WTC11 (cell line): Measurements from ENCODE around the gene GRAMD2A. TPM values are rescaled to one million over a fixed set of nuclear protein-coding genes. Genes with fewer than 3 reads are reported as not detected.

Source experiments
- ATAC-seq: fragments of 200-7000 bp; cut with Tn5 transposase; 2 replicates; pipeline ENCODE4 v1.10.0; 2021; ENCODE audit warnings: mild to moderate bottlenecking, moderate library complexity
- CTCF ChIA-PET: fragments of 300-600 bp; sonication (Branson Sonifier 250); formaldehyde crosslinking; loops from one replicate; lab custom pipeline; 2021; ENCODE audit warnings: antibody characterized with exemption; lab: Charles Lee
- POLR2A ChIA-PET: fragments of 350-600 bp; sonication (Branson Sonifier 250); formaldehyde crosslinking; loops from one replicate; lab custom pipeline; 2021; ENCODE audit warnings: antibody characterized with exemption; lab: Charles Lee
- DNase-seq: peaks from one replicate; pipeline ENCODE4 v3.0.0; 2021; ENCODE audit warnings: low spot score
- H3K27ac Mint-ChIP-seq: 2 replicates; pipeline ENCODE4 v1.8.0; 2021; ENCODE audit warnings: mixed read lengths
- H3K27me3 Mint-ChIP-seq: 2 replicates; pipeline ENCODE4 v1.8.0; 2021; ENCODE audit warnings: low read depth, mild to moderate bottlenecking, moderate library complexity, mixed read lengths
- H3K36me3 Mint-ChIP-seq: 2 replicates; pipeline ENCODE4 v1.8.0; 2021; ENCODE audit warnings: mixed read lengths
- H3K4me1 Mint-ChIP-seq: 2 replicates; pipeline ENCODE4 v1.8.0; 2022; ENCODE audit warnings: mixed read lengths
- H3K4me3 Mint-ChIP-seq: 2 replicates; pipeline ENCODE4 v1.8.0; 2021; ENCODE audit warnings: mild to moderate bottlenecking, moderate library complexity, mixed read lengths
- H3K9me3 Mint-ChIP-seq: 2 replicates; pipeline ENCODE4 v1.8.0; 2021; ENCODE audit warnings: mixed read lengths
- ATF2 ChIP-seq: sonication (generic); formaldehyde crosslinking; IDR thresholded peaks from 2 replicates; pipeline ENCODE4 v1.8.1; 2022; ENCODE audit warnings: low read depth, missing genetic modification reagents, borderline replicate concordance
- CDX4 ChIP-seq: fragments of 250-450 bp; sonication (Bioruptor Pico); IDR thresholded peaks from 2 replicates; pipeline ENCODE4 v1.9.0; 2021; ENCODE audit warnings: moderate library complexity, mild to moderate bottlenecking, inconsistent platforms, borderline replicate concordance
- CREM ChIP-seq: sonication (generic); formaldehyde crosslinking; IDR thresholded peaks from 2 replicates; pipeline ENCODE4 v1.8.1; 2022; ENCODE audit warnings: mild to moderate bottlenecking, missing genetic modification reagents, moderate library complexity
- CTCF ChIP-seq: fragments of 200-600 bp; IDR thresholded peaks from 2 replicates; pipeline ENCODE4 v1.8.0; 2022; ENCODE audit warnings: antibody characterized with exemption
- E2F1 ChIP-seq: sonication (generic); formaldehyde crosslinking; IDR thresholded peaks from 2 replicates; pipeline ENCODE4 v1.8.0; 2022; ENCODE audit warnings: mild to moderate bottlenecking, missing genetic modification reagents
- E2F4 ChIP-seq: sonication (generic); formaldehyde crosslinking; IDR thresholded peaks from 2 replicates; pipeline ENCODE4 v1.8.1; 2022; ENCODE audit warnings: low read depth, mild to moderate bottlenecking, moderate library complexity, missing genetic modification reagents, borderline replicate concordance
- ETV6 ChIP-seq: sonication (generic); formaldehyde crosslinking; IDR thresholded peaks from 2 replicates; pipeline ENCODE4 v1.8.1; 2022; ENCODE audit warnings: mild to moderate bottlenecking, missing genetic modification reagents
- GTF2I ChIP-seq: fragments of 250-450 bp; sonication (Bioruptor Pico); conservative IDR thresholded peaks from 2 replicates; pipeline ENCODE4 v1.4.0; 2021; ENCODE audit warnings: mild to moderate bottlenecking
- IRF2 ChIP-seq: sonication (generic); formaldehyde crosslinking; IDR thresholded peaks from 2 replicates; pipeline ENCODE4 v1.8.0; 2022; ENCODE audit warnings: low read depth, missing genetic modification reagents, borderline replicate concordance
- MAX ChIP-seq: sonication (generic); formaldehyde crosslinking; IDR thresholded peaks from 2 replicates; pipeline ENCODE4 v1.8.0; 2022; ENCODE audit warnings: mild to moderate bottlenecking, missing genetic modification reagents
- MLX ChIP-seq: sonication (generic); formaldehyde crosslinking; IDR thresholded peaks from 2 replicates; pipeline ENCODE4 v1.8.1; 2023; ENCODE audit warnings: mild to moderate bottlenecking, missing genetic modification reagents, moderate library complexity
- NFE2L1 ChIP-seq: sonication (generic); formaldehyde crosslinking; IDR thresholded peaks from 2 replicates; pipeline ENCODE4 v1.8.1; 2023; ENCODE audit warnings: missing genetic modification reagents
- NFYB ChIP-seq: sonication (generic); formaldehyde crosslinking; conservative IDR thresholded peaks from 2 replicates; pipeline ENCODE4 v1.8.0; 2022; ENCODE audit warnings: low read depth, missing genetic modification reagents
- OVOL2 ChIP-seq: fragments of 250-450 bp; sonication (Bioruptor Pico); IDR thresholded peaks from 2 replicates; pipeline ENCODE4 v1.9.0; 2021; ENCODE audit warnings: mild to moderate bottlenecking, borderline replicate concordance
- STAT6 ChIP-seq: sonication (generic); formaldehyde crosslinking; conservative IDR thresholded peaks from 2 replicates; pipeline ENCODE4 v1.8.1; 2023; ENCODE audit warnings: mild to moderate bottlenecking, low read depth, missing genetic modification reagents, moderate library complexity
- USF2 ChIP-seq: sonication (generic); formaldehyde crosslinking; IDR thresholded peaks from 2 replicates; pipeline ENCODE4 v1.8.1; 2023; ENCODE audit warnings: mild to moderate bottlenecking, missing genetic modification reagents, moderate library complexity
- ZMAT4 ChIP-seq: fragments of 250-450 bp; sonication (Bioruptor Pico); IDR thresholded peaks from 2 replicates; pipeline ENCODE4 v1.9.0; 2021; ENCODE audit warnings: mild to moderate bottlenecking
- ZNF232 ChIP-seq: sonication (generic); formaldehyde crosslinking; IDR thresholded peaks from 2 replicates; pipeline ENCODE4 v1.8.0; 2022; ENCODE audit warnings: mild to moderate bottlenecking, missing genetic modification reagents
- ZNF317 ChIP-seq: sonication (generic); formaldehyde crosslinking; IDR thresholded peaks from 2 replicates; pipeline ENCODE4 v1.8.1; 2023; ENCODE audit warnings: low read depth, mild to moderate bottlenecking, moderate library complexity, missing genetic modification reagents, borderline replicate concordance
- ZNF396 ChIP-seq: fragments of 250-450 bp; sonication (Bioruptor Pico); IDR thresholded peaks from 2 replicates; pipeline ENCODE4 v1.8.0; 2021; ENCODE audit warnings: mild to moderate bottlenecking, moderate library complexity, borderline replicate concordance
- ZNF416 ChIP-seq: fragments of 250-450 bp; sonication (Bioruptor Pico); IDR thresholded peaks from 2 replicates; pipeline ENCODE4 v1.9.0; 2021; ENCODE audit warnings: mild to moderate bottlenecking, inconsistent platforms
- total RNA-seq: library from RNA; stranded (reverse); gene quantifications from 3 replicates; pipeline ENCODE4 v1.2.3, GENCODE V29; 2021

GRAMD2A gene
- total RNA-seq, 1 experiment from 2014 or later: 1.9 TPM

GRCh38 chr15:72140088-72140487, 57.5 kb downstream of the GRAMD2A start:
- no peaks in the 10 kb centered on the region for H3K9me3 Mint-ChIP-seq
- no peaks in the 10 kb centered on the region for H3K4me1 Mint-ChIP-seq
- no peaks in the 10 kb centered on the region; the same call in 1 of the 2 replicates for H3K27me3 Mint-ChIP-seq
- H3K4me3 Mint-ChIP-seq: no peak overlapping the region
- H3K27ac Mint-ChIP-seq: no peak overlapping the region
- POLR2A ChIA-PET: no interaction called here
- no peaks in the 10 kb centered on the region for H3K36me3 Mint-ChIP-seq
- DNase-seq (no peak), ATAC-seq (no peak)
- TF ChIP-seq ZNF396 (CRISPR knock-in tag) (no peak), CREM (CRISPR knock-in tag) (no peak), STAT6 (CRISPR knock-in tag) (no peak), NFYB (no peak), NFE2L1 (no peak), OVOL2 (no peak), MLX (CRISPR knock-in tag) (no peak)
- CTCF ChIA-PET: interaction anchor here (0.6 to 2.6 kb wide), 2 partner anchors 16 to 396 kb away, joined by 3 to 8 read pairs; no protein-coding TSS in a partner anchor

- no peaks in the 10 kb centered on the region for H3K9me3 Mint-ChIP-seq
- ChIA-PET POLR2A (no interaction called here), CTCF (interaction anchor here (0.6 to 2.6 kb wide), 2 partner anchors 16 to 608 kb away, joined by 3 to 8 read pairs; no protein-coding TSS in a partner anchor)
- no peak overlapping the region for H3K27ac Mint-ChIP-seq
- DNase-seq: no peak
- no peaks in the 10 kb centered on the region for H3K4me1 Mint-ChIP-seq
- no peaks in the 10 kb centered on the region; the same call in 1 of the 2 replicates for H3K27me3 Mint-ChIP-seq
- no peak overlapping the region for H3K4me3 Mint-ChIP-seq
- H3K36me3 Mint-ChIP-seq: no peaks in the 10 kb centered on the region
- ATAC-seq: no peak
- TF ChIP-seq ZNF232 (CRISPR knock-in tag) (no peak), CREM (CRISPR knock-in tag) (no peak), CDX4 (no peak), GTF2I (CRISPR knock-in tag) (no peak), E2F4 (no peak), ZNF416 (CRISPR knock-in tag) (no peak), ZNF317 (CRISPR knock-in tag) (no peak), ZMAT4 (CRISPR knock-in tag) (no peak), CTCF (no peak), MAX (no peak), IRF2 (CRISPR knock-in tag) (no peak), ATF2 (CRISPR knock-in tag) (no peak), E2F1 (CRISPR knock-in tag) (no peak), ETV6 (CRISPR knock-in tag) (no peak), USF2 (CRISPR knock-in tag) (no peak)
Measured at GRCh38 chr15:72139667-72140066, 57.9 kb downstream of the GRAMD2A start.
